NCI-H187 (cell line): Measurements from ENCODE around the gene SIPA1L3.

ENCODE experiments used
- DNase-seq, 2 experiments: peaks; one replicate each; lab custom pipeline; 2025; lab: John Stamatoyannopoulos, UW

The SIPA1L3 gene

DNA sequence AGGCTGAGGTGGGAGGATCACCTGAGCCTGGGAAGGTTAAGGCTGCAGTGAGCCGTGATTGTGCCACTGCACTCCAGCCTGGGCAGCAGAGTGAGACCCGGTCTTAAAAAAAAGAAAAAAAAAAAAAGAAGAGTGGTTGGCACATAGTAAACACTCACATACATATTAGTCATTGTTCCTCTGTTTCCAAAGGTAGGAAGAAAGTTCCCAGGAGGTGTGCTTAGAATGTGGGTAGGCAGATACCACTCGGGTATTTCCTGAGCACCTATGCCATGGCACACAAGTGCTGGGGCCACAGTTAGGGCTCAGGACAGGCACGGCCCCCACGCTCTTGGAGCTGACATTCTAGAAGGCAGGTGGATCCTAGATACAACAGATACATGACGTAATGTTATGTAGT, 41.4 kb downstream of the SIPA1L3 start:
- no peak for DNase-seq

DNA sequence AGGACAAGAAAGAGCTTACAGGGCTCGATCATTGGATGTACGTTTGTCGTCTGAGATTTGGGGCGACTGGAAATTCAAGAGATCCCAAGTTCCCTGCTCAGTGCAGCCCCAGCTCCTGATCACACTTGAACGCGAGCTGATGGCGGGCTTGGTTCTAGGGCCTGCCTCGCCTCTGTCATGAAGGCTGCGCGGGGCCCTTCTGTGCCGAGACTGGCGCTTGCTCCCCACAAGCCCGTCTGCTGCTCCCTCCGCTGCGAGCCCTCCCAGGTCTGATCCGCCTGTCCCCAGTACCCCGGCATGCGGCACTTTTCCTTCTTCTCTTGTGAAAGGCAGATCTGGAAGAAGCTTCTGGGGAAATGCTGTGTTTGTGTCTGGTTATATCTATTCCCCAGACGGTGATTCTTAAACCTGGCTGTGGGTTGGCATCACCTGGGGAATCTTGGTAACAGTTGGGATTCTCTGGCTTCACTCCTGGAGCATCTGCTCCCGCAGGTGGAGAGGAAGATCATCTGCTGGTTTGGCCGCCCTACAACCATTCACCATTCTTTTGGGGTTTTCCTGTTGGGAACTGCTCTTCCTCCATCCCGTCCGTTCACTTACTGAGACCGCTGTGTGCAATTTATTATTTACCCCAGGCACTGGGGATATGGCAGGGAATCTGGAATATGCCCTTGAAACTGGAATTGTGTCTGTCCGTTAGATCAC, 43.6 kb downstream of the SIPA1L3 start:
- no peak for DNase-seq

DNA sequence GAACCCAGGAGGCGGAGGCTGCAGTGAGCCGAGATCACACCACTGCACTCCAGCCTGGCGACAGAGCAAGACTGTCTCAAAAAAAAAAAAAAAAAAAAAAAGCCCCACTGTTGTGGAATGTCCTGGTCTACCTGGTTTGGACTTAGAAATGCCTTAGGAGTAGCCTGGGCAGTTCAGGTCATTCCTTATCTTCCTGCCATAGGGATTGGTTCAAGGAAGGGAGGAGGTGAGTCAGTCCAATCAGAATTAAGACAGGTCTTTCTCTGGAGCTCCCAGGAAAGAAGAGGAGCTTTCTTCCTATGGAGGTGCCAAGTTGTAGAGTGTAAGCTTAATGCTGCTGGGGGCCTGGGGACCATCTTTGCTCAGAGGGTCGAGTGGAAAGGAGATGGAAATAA, 44.8 kb downstream of the SIPA1L3 start:
- DNase-seq = no peak

DNA sequence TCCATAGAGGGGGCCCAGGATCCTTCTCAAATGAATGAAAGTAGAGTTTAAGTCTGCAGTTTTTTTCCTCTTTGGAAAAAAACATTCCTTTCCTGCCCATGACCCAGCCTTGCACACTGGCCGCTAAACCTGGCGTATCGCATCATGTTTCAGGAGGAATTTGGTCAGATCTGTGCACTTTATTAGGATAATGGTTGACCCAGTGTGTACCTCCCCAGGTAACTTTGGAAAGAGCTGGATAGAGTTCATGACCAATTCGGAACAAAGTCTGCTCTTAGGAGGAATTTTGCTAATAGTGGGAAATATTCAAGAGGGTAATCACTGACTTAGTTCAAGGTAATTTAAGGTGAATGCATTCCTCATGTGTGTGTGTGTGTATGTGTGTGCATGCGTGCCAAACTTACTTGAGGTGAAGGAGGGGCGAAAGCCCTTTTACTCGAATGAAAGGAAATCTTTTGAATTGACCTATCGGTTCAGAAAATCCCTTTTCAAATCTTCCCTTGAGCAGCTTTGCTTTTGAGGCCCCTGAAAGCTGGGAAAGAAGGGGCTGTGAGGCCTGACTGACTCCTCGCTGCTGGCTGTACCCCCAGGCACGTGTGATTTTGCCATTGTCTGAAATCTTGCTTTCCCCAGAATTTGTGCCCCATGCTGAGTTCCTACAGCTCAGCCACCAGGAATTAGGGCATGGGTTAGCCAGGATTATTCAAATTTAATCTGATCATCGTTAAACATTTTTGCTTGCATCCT, 46.3 kb downstream of the SIPA1L3 start:
- DNase-seq = no peak

DNA sequence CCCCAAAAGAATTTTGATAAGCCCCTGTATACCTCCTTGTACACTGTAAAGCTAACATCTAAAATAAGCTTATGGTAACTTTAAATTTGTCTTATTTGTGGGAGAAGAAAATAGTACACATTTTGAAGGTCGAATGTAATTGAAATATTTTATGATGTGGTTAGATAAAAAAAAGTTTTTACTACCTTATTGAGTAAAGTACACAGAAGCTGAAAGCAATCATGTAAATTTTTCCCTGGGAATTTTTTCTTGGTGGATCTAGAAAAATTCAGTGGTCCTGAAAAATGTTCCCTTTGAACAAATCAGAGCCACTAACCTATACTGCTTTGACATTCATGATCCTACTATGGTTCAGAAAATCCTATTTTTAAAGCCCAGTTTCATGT, 46.9 kb downstream of the SIPA1L3 start:
- DNase-seq = no peak

DNA sequence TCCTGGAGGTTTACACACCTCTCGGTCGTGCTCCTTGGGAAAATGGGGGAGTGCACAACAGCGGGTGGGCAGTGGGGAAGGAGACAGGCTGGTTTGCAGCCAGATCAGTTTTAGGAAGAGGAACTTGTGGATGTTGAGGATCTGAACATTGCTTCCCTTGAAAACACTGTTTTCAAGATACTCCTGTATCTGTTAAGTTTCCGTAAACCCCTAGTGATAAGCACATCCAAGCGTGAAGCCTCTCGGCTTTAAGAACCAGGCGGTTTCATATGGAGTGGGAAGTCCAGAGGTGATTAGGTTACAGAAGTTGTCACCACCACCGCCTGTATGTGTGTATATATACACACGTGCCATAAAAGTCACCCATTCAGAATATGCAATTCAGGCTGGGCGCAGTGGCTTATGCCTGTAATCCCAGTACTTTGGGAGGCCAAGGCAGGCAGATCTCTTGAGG, 47.4 kb downstream of the SIPA1L3 start:
- DNase-seq = no peak

DNA sequence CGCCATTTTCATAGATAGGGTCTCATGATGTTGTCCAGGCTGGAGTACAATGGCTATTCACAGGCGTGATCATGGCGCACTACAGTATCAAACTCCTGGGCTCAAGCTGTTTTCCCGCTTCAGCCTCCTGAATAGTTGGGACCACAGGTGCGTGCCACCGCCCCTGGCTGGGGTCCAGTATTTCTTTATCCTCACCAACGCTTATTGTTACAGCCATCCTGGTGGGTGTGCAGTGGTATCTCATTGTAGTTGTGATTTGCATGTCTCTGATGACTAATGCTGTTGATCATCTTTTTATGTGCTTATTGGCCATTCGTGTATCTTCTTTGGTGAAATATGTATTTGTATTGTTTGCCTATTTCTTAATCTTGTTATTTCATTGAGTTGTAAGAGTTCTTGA, 49.0 kb downstream of the SIPA1L3 start:
- DNase-seq = no peak

DNA sequence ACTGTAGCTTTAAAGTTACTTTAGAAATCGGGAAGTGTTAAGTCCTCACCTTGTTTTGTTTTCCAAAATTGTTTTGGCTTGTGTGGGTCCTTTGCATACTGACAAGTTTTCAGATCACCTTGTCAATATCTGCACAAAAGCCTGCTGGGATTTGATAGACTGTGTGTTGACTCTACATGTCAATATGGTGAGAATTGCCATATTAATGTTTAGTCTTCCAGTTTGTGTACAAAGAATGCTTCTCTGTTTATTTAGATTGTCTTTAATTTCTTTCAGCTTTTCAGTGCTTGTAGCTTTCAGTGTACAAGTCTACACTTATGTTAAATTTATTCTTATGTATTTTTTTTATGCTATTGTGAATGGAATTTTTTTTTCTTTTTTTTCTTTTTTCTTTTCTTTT, 50.2 kb downstream of the SIPA1L3 start:
- no peak for DNase-seq

DNA sequence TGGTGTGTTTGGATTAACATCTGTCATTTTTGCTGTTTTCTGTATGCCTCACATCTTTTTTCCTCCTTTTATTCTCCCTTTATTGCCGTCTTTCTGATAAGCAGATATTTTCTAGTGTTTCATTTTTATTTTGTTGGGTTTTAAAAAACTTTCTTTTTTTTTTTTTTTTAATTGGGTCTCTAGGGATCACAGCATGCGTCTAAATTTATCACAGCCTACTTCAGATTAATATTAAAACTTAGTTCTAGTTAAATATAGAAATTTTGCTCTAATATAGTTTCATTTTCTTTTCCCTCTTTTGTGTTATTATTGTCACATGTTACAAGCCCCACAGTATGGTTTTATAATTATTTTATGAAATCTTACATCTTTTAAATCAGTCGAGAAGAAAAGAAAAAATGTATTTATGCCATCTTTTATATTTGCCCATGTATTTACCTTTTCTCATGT, 52.7 kb downstream of the SIPA1L3 start:
- no peak for DNase-seq

DNA sequence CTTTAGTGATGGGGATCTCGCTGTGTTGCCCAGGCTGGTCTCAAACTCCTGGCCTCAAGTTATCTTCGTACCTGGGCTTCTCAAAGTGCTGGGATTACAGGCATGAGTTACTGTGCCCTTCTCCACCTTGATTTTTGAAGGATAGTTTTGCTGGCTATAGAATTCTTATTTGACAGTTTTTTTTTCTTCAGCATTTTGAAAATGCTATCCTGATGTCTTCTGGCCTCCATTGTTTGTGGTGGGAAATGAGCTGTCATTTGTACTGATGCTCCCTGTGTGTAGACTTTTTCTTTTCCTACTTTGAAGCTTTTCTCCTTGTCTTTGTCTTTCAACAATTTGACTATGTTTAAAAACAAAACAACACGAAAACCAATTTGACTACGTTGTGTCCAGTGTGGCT, 54.2 kb downstream of the SIPA1L3 start:
- no peak for DNase-seq

DNA sequence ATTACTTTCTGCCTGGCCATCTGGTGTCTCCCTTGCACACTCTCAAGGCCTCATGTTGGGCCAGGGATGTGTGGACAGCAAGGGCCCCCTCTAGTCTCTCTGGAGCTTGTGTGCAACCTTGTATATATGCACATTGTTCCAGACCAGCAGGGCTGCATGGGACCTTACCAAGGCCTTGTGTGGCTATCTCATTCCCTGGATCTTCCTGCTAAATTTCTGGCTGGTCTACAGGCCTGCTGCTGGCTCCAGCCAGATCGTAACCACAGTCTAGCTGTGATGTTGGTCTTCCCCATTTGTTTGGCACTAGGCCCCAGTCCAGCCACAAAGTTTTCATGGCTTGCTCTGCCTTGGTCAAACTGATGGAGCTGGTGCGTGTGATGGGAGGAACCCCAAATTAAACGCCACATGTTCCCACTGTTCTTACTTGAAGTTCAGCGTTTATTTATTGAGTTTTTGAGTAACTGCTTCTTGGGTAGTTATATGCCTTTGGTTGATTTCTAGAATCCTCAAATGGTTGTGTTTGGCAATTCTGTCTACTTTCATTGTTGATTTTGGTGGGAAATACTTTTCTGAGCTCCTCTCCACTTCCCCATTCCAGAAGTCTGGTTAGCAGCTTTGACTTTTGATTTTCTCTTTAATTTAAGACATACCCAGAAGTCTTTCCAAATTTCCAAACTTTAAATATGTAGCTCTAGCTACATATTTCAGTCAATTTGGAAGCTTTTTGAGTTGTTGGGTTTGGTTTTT, 56.4 kb downstream of the SIPA1L3 start:
- no peak for DNase-seq

DNA sequence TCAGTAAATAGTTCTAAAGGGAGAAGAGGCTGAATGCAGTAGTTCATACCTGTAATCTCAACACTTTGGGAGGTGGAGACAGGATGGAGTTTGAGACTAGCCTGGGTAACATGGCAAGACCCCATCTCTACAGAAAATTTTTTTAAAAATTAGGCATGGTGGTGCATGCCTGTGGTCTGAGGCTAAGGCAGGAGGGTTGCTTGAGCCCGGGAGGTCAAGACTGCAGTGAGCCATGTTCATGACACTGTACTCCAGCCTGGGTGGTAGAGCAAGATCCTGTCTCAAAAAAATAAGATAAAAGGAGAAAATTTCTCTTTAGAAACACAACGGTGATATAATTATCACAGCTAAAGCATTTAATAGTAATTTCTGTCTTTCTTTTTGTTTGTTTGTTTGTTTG, 57.1 kb downstream of the SIPA1L3 start:
- DNase-seq = no peak

DNA sequence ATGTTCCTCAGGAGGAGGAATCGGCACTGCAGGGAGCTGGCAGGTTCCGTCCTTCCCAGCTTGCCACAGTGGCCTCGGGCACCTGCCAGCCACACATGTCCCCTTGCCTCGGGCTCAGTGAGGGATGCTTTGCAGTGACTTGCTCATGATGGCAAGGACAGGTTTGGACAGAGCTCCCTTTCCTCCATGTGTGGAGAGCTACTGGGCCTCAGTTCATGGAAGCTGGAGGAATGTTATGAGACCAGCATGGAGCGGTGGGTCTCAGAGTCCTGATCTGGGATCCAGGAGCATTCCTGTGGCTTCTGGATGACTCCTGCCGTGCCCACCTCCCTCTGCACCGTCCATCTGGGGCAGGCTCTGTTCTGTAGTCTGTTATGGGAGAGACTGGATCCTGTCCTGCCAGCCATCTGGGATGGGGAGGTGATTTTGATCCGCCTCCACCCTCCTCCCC, 59.2 kb downstream of the SIPA1L3 start:
- no peak for DNase-seq

DNA sequence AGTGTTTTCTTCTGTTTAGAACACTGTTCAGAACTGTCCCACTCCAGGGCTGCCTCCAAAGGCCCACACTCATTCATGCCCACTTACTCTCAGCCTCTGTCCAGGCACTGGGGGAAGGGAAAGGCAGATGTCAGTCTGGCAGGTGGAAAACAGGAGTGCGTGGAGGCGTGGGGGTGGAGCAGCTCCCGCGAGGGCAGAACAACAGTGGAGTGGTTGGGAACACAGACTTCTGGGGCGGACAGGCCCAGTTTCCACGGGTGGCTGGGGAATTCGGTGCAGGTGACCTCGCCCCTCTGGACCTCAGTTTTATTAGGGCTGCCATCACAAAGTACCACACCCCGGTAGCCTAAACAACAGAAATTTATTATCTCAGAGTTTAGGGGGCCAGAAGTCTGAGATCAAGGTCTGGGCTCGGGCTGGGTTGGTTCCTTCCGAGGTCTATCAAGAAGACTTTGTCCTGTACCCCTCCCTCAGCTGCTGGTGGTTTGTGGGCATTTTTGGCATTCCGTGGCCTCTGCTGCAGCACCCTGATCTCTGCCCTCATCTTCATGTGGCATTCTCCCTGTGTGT, 59.7 kb downstream of the SIPA1L3 start:
- no peak for DNase-seq

DNA sequence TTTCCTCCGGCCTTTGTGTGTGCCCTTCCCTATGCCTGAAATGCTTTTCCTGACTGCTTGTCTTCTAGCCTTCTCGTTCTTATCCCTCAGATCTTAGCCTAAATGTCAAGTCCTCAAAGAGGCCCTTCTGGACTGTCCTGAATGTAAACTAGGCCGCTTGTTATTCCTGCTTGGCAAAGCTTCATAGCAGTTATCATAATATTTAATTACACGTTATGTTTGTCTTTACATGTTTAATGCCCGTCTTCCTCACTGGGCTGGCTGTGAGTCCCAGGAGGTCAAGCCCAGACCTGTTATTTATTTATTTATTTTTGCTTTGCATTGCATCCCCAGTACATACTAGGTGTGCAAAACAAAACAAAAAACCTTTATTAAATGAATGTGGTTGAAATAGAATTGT, 62.7 kb downstream of the SIPA1L3 start:
- no peak for DNase-seq

DNA sequence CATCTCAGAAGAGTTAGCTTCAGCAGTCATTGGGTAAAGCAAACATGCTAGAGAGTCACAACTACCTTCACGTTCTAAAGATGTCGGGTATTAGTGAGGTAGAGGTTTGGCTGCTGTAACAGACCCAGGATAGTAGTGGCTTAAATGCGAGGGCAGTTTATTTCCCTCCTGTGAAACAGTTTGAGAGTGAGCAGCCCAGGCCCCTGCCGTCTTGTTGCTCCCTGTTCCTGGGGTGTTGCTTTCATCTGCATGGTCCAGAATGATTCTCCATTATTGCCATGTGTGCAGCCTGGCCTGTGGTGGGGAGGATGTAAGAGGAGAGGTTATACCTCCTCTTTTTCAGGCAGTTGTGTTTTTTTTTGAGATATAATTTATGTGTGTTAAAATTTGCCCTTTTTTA, 63.7 kb downstream of the SIPA1L3 start:
- no peak for DNase-seq

DNA sequence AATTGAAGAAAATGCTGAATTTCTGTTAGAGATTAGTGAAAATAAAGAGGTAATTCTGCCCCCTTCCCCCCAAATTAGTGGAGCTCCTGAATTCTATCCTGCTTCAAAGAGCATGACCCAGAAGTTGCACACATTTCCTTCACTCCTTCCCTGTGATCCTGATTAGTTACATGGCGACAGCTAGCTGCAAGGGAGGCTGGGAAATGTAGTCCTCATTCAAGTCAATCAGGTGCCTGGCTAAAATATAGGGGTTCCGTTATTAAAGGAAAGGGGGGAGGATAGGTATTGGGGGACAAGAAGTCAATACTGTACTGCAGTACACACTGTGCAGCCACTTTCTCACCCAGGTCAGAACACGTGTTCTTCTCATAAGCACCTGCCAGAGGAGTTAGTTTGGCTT, 65.8 kb downstream of the SIPA1L3 start:
- DNase-seq = no peak

DNA sequence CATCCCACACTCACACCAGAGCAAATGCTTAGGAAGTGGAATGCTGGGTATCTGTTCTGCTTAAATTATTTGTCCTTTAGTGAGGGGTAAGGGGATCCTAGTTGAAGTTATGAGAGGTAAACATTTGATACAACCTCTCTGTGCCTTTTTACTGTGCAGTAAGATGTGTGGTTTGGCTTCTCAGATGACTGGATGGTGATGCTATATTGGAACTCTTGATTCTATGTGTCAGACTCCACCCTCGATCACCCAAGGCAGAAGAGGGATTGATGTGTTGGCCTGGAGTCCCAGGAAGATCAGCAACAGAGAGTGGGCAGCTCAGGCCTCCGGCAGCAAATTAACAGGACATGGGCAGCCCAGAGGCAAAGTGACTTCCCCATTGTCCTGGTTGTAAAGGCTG, 66.7 kb downstream of the SIPA1L3 start:
- DNase-seq = no peak

DNA sequence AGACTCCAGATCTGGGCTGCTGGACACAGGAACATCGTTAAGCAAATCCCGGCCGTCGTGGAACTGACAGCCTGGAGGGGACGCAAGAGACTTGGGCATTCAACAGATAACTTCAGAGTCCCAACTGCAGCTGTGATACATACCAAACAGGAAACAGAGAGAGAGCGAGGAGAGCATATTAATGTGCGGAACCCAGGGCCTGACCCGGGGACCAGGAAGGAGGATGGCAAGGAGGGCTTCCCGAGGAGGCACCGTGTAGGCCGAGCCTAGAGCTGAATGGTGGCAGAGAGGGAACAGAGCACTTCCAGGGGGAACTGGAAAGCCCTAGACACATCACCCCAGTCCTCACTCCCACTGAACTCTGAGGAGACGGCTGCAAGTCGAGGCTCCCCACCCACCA, 68.1 kb downstream of the SIPA1L3 start:
- DNase-seq = no peak

DNA sequence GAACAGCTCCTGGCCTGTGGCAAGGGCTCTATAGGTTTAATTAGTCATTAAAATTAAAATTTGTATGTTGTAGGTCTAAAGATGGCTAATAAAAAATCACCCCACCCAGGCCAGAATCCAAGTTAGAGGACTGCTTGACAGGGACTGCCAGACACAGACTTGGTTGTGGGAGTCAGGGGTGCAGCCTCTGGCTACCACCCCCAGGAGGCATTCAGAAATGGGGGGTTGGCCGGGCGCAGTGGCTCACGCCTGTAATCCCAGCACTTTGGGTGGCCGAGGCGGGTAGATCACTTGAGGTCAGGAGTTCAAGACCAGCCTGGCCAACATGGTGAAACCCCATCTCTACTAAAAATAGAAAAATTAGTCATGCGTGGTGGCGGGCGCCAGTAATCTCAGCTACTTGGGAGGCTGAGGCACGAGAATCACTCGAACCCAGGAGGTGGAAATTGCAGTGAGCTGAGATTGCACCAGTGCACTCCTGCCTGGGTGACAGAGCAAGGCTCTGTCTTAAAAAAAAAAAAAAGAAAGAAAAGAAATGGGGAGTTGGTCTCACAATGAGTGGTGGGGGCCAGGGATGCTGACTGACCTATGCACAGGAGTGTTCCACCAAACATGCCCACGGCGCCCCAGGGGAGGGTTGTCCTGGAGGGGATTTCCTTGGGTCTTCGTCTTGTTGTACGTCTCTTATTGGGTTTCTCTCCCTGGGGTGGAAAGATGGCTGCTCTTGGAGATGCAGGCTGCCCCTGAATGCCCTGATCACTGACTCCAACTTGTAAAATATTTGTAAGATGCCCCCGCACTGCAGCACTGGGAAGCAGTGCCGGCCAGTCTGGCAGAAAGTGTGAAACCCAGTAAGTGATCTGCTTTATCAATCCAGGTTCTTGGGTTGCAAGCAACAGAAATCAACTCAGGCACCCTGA, 68.8 kb downstream of the SIPA1L3 start:
- no peak for DNase-seq

DNA sequence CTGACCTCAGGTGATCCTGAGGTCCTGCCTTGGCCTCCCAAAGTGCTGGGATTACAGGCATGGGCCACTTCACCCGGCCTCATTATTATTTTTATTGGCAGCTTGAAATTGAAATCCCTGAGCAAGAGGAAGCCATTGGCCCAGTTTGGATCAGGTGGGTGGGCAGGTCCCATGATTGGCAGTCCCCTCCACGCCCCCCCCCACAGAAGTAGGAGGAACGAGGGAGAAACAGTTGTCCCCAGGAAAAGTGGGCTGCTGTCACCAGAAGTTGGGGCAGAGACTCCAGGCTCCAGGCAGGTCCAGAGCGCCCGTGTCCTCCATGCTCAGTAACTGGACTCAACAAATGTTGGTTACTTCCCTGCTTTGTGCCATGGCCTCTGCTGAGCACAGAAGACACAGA, 70.4 kb downstream of the SIPA1L3 start:
- no peak for DNase-seq
